Progenitor cell of endocrine pancreas (in vitro differentiated cells): ENCODE measurements around the gene SELENOH. TPM values are rescaled to one million over a fixed set of nuclear protein-coding genes. Genes with fewer than 3 reads are reported as not detected.

Experiments
- DNase-seq: peaks from one replicate; pipeline ENCODE4 v3.0.0; 2021; ENCODE audit warnings: low spot score; ENCODE audit not compliant: unreplicated experiment
- H3K27ac Mint-ChIP-seq: 2 replicates; pipeline ENCODE4 v1.8.0; 2021; ENCODE audit warnings: mild to moderate bottlenecking, moderate library complexity, mixed read lengths
- H3K27me3 Mint-ChIP-seq: 2 replicates; pipeline ENCODE4 v1.8.0; 2021; ENCODE audit warnings: mixed read lengths
- H3K36me3 Mint-ChIP-seq: 2 replicates; pipeline ENCODE4 v1.8.0; 2022; ENCODE audit warnings: mixed read lengths; ENCODE audit not compliant: insufficient read depth
- H3K4me1 Mint-ChIP-seq: 2 replicates; pipeline ENCODE4 v1.8.0; 2021; ENCODE audit warnings: low read depth, mixed read lengths
- H3K4me3 Mint-ChIP-seq: 2 replicates; pipeline ENCODE4 v1.8.0; 2021; ENCODE audit warnings: low read depth, mild to moderate bottlenecking, moderate library complexity, mixed read lengths
- H3K9me3 Mint-ChIP-seq: 2 replicates; pipeline ENCODE4 v1.8.0; 2021; ENCODE audit warnings: low read depth, mixed read lengths
- CTCF ChIP-seq: fragments of 200-600 bp; sonication (generic); IDR thresholded peaks from one replicate; pipeline ENCODE4 v1.5.0; 2021; ENCODE audit warnings: antibody characterized with exemption, mild to moderate bottlenecking; ENCODE audit not compliant: unreplicated experiment
- total RNA-seq: library from RNA; stranded (reverse); gene quantifications from 2 replicates; pipeline ENCODE4 v1.2.1, GENCODE V29; 2021

The SELENOH gene
- total RNA-seq, 1 donor from 2014 or later, result 206 TPM

GRCh38 chr11:57762235-57762861 lies 21.1 kb downstream of the SELENOH start:
- no peaks in the 10 kb centered on the region for H3K27me3 Mint-ChIP-seq
- peak overlapping the region; percentile 100 for H3K27ac Mint-ChIP-seq
- TF ChIP-seq CTCF, result no peak
- peaks cover 26% of the 10 kb centered on the region for H3K4me1 Mint-ChIP-seq
- DNase-seq, result no peak
- peaks cover 13% of the 10 kb centered on the region for H3K36me3 Mint-ChIP-seq
- peak overlapping the region; percentile 92 for H3K4me3 Mint-ChIP-seq
- H3K9me3 Mint-ChIP-seq, result no peaks in the 10 kb centered on the region

GRCh38 chr11:57763568-57763967 lies 22.3 kb downstream of the SELENOH start:
- peak overlapping the region; percentile 94 for H3K27ac Mint-ChIP-seq
- H3K27me3 Mint-ChIP-seq, result no peaks in the 10 kb centered on the region
- no peaks in the 10 kb centered on the region for H3K9me3 Mint-ChIP-seq
- H3K4me3 Mint-ChIP-seq, result peak overlapping the region; percentile 92
- peaks cover 19% of the 10 kb centered on the region for H3K36me3 Mint-ChIP-seq
- peak; percentile 39 for TF ChIP-seq CTCF
- DNase-seq, result no peak
- H3K4me1 Mint-ChIP-seq, result peaks cover 27% of the 10 kb centered on the region

GRCh38 chr11:57764021-57764420 lies 22.7 kb downstream of the SELENOH start:
- no peak for DNase-seq
- Mint-ChIP-seq H3K36me3 (peaks cover 19% of the 10 kb centered on the region), H3K27me3 (no peaks in the 10 kb centered on the region), H3K9me3 (no peaks in the 10 kb centered on the region), H3K4me1 (peaks cover 27% of the 10 kb centered on the region), H3K4me3 (peak overlapping the region; percentile 92), H3K27ac (peak overlapping the region; percentile 94)
- no peak for TF ChIP-seq CTCF

GRCh38 chr11:57764566-57764965 lies 23.3 kb downstream of the SELENOH start:
- Mint-ChIP-seq H3K9me3 (peaks cover 2% of the 10 kb centered on the region), H3K4me1 (peaks cover 30% of the 10 kb centered on the region), H3K36me3 (peaks cover 21% of the 10 kb centered on the region), H3K4me3 (peak overlapping the region; percentile 92), H3K27ac (peak overlapping the region; percentile 94), H3K27me3 (no peaks in the 10 kb centered on the region)
- no peak for DNase-seq
- TF ChIP-seq CTCF, result no peak

- no peak for TF ChIP-seq CTCF
- H3K27me3 Mint-ChIP-seq, result no peaks in the 10 kb centered on the region
- peak overlapping the region; percentile 92 for H3K4me3 Mint-ChIP-seq
- peaks cover 25% of the 10 kb centered on the region for H3K36me3 Mint-ChIP-seq
- H3K9me3 Mint-ChIP-seq, result peaks cover 5% of the 10 kb centered on the region
- H3K4me1 Mint-ChIP-seq, result peaks cover 33% of the 10 kb centered on the region
- DNase-seq, result no peak
- H3K27ac Mint-ChIP-seq, result peak overlapping the region; percentile 94
Observed at GRCh38 chr11:57764972-57765371, 23.7 kb downstream of the SELENOH start.
